K562 (cell line): Measurements from ENCODE around the gene DOK1. TPM values are rescaled to one million over a fixed set of nuclear protein-coding genes. Genes with fewer than 3 reads are reported as not detected.

Experiments
- ETV1 ChIP-seq: fragments of 450-650 bp; conservative IDR thresholded peaks from 2 replicates; pipeline ENCODE4 v1.6.1; 2016; ENCODE audit warnings: missing genetic modification characterization, control low read depth, low read depth, missing compliant biosample characterization
- IRF2 ChIP-seq: sonication (generic); formaldehyde crosslinking; IDR thresholded peaks from 2 replicates; pipeline ENCODE4 v1.8.1; 2022; ENCODE audit warnings: mild to moderate bottlenecking, missing genetic modification reagents
- MEF2A ChIP-seq: IDR thresholded peaks from 2 replicates; pipeline ENCODE4 v1.6.1; 2011; ENCODE audit warnings: low read depth, mild to moderate bottlenecking, low read length, moderate library complexity; ENCODE audit not compliant: control insufficient read depth
- NCOA2 ChIP-seq, 2 experiments: fragments of 450-650 bp; IDR thresholded peaks; 2 replicates each; pipeline ENCODE4 v1.6.1; 2018; ENCODE audit warnings: mild to moderate bottlenecking in 2 of 2, moderate library complexity in 1 of 2; ENCODE audit not compliant: partially characterized antibody in 2 of 2
- NCOA4 ChIP-seq: fragments of 450-650 bp; IDR thresholded peaks from 2 replicates; pipeline ENCODE4 v1.6.1; 2018; ENCODE audit warnings: mild to moderate bottlenecking; ENCODE audit not compliant: partially characterized antibody
- NFYB ChIP-seq: IDR thresholded peaks from 2 replicates; pipeline ENCODE4 v1.6.1; 2011; ENCODE audit warnings: mild to moderate bottlenecking, moderate library complexity; ENCODE audit not compliant: insufficient read length; ENCODE audit errors: extremely low read depth
- PHB2 ChIP-seq: fragments of 450-650 bp; IDR thresholded peaks from 2 replicates; pipeline ENCODE4 v1.6.1; 2017; ENCODE audit warnings: low read depth
- POLR2G ChIP-seq: fragments of 200-400 bp; formaldehyde crosslinking; IDR thresholded peaks from 2 replicates; pipeline ENCODE4 v1.6.1; 2017; ENCODE audit warnings: low read depth, mild to moderate bottlenecking, antibody characterized with exemption, low read length, moderate library complexity
- STAT5B ChIP-seq: fragments of 250-450 bp; sonication (Bioruptor Pico); IDR thresholded peaks from 2 replicates; pipeline ENCODE4 v1.8.0; 2021; ENCODE audit warnings: mild to moderate bottlenecking, inconsistent platforms
- TEAD2 ChIP-seq: fragments of 450-650 bp; IDR thresholded peaks from 2 replicates; pipeline ENCODE4 v1.6.1; 2016; ENCODE audit warnings: missing genetic modification characterization, control low read depth, missing compliant biosample characterization
- ZBTB26 ChIP-seq: fragments of 450-650 bp; formaldehyde crosslinking; IDR thresholded peaks from 2 replicates; pipeline ENCODE4 v1.4.0; 2022; ENCODE audit warnings: missing genetic modification characterization
- ZNF23 ChIP-seq: fragments of 250-450 bp; sonication (Bioruptor Pico); IDR thresholded peaks from 2 replicates; pipeline ENCODE4 v1.4.0; 2020; ENCODE audit warnings: mild to moderate bottlenecking
- ZNF280B ChIP-seq: fragments of 250-450 bp; sonication (Bioruptor Pico); IDR thresholded peaks from 2 replicates; pipeline ENCODE4 v1.5.1; 2021; ENCODE audit warnings: mild to moderate bottlenecking
- ZNF407 ChIP-seq: fragments of 450-650 bp; IDR thresholded peaks from 2 replicates; pipeline ENCODE4 v1.6.1; 2016; ENCODE audit warnings: low read depth
- polyA plus RNA-seq, 8 experiments: library from polyadenylated mRNA; depleted of rRNA in 4 of 8; stranded (reverse) in 5 of 8; unstranded in 3 of 8; fragments of >200 nt; fragmentation: Nextera tagmentation in 2 of 8; fragmentation: Illumina TruSeq in 1 of 8; extraction: Ambion mirVana in 2 of 8; extraction: Trizol in 1 of 8; gene quantifications; 2 replicates each; pipeline versions ENCODE4 v1.2.1 to v1.2.3, GENCODE V29; 2011 to 2014; ENCODE audit warnings: inconsistent platforms in 1 of 8, missing spikeins in 1 of 8
- total RNA-seq, 7 experiments: library from RNA; depleted of rRNA in 6 of 7; stranded (reverse); fragments of >200 nt in 6 of 7; fragmentation: Illumina TruSeq in 2 of 7; extraction: Trizol in 2 of 7; gene quantifications; 2 replicates each; pipeline versions ENCODE4 v1.2.1 to v1.2.3, GENCODE V29; 2011 to 2021; ENCODE audit warnings: low replicate concordance in 1 of 7

DOK1 gene
- total and polyA plus RNA-seq, 9 of the 15 experiments (the other 6 are each of a cell fraction or from before 2014, with no cell fraction given), result 0.59 to 36.4 (median 16.1) TPM

DNA sequence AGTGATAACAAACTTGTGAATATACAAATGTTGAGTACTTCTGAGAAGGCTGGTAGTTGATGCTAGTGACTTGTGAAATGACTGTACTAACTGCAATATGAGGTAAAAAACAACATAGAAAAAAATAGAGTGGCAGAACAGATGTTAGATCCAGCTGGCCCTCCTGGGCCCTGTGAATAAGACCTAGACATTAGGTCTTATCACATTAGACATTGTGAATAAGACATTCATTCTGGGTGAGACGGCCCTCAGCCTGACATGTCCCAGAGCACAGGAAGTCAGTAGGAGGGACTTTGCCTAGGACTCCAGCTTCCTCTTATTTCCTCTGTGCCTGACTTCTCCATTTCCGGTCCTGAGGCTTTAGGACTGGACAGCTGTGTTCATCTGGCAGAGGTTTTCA, 22.9 kb downstream of the DOK1 start (continued):
- TF ChIP-seq ZNF280B (no peak), NFYB (no peak), NCOA4 (no peak), ZBTB26 (CRISPR knock-in tag) (no peak), POLR2G (no peak), PHB2 (no peak), STAT5B (CRISPR knock-in tag) (no peak), ZNF23 (CRISPR knock-in tag) (no peak), MEF2A (no peak), IRF2 (no peak), ETV1 (0 out of 2 replicates have a peak, but pooled peaks have one; percentile 20), NCOA2 (IDR thresholded peaks at IDR 0.05; ENCODE audit: partially characterized antibody in 2 of 2) (no peak), ZNF407 (no peak), TEAD2 (tag) (no peak)
